Mesenchymal stem cell (in vitro differentiated cells and primary cell): Measurements from ENCODE around the gene PIEZO1.
"Not testable (repeated sequence)": the region's sequence is repeated elsewhere in the genome, so short reads cannot be mapped to it uniquely, and the experiment has no call there.

ENCODE experiments used
- DNase-seq: peaks from one replicate; pipeline ENCODE4 v3.0.0-alpha.2; 2013
- H2AFZ ChIP-seq: one replicate; pipeline ENCODE4 v1.6.1; 2013; ENCODE audit warnings: low read depth, mild to moderate bottlenecking, control low read depth, inconsistent platforms, low read length, moderate library complexity
- H2AK5ac ChIP-seq: 2 replicates; pipeline ENCODE4 v1.6.1; 2013; ENCODE audit warnings: low read length, moderate library complexity, mild to moderate bottlenecking, inconsistent platforms; ENCODE audit not compliant: severe bottlenecking
- H2BK120ac ChIP-seq: one replicate; pipeline ENCODE4 v1.6.1; 2013; ENCODE audit warnings: low read depth, mild to moderate bottlenecking, inconsistent platforms, low read length, moderate library complexity
- H2BK12ac ChIP-seq, 2 experiments: one replicate each; pipeline ENCODE4 v1.6.1; 2013; ENCODE audit warnings: inconsistent platforms in 2 of 2, low read length in 2 of 2, mild to moderate bottlenecking in 2 of 2, moderate library complexity in 2 of 2, control low read depth in 1 of 2
- H2BK15ac ChIP-seq: one replicate; pipeline ENCODE4 v1.6.1; 2013; ENCODE audit warnings: mild to moderate bottlenecking, low read depth, inconsistent platforms; ENCODE audit not compliant: poor library complexity, severe bottlenecking
- H2BK5ac ChIP-seq: 2 replicates; pipeline ENCODE4 v1.6.1; 2013; ENCODE audit warnings: low read depth, mild to moderate bottlenecking, low read length, control low read depth, inconsistent platforms; ENCODE audit not compliant: poor library complexity, severe bottlenecking
- H3K14ac ChIP-seq, 2 experiments: one replicate each; pipeline ENCODE4 v1.6.1; 2013; ENCODE audit warnings: inconsistent platforms in 2 of 2, low read length in 2 of 2, control low read depth in 1 of 2, mild to moderate bottlenecking in 1 of 2, moderate library complexity in 1 of 2
- H3K18ac ChIP-seq, 2 experiments: one replicate each; pipeline ENCODE4 v1.6.1; 2013; ENCODE audit warnings: inconsistent platforms in 2 of 2, low read length in 2 of 2, control low read depth in 1 of 2, low read depth in 1 of 2, mild to moderate bottlenecking in 1 of 2
- H3K23ac ChIP-seq, 2 experiments: one replicate each; pipeline ENCODE4 v1.6.1; 2013; ENCODE audit warnings: inconsistent platforms in 2 of 2, low read length in 2 of 2, mild to moderate bottlenecking in 2 of 2, moderate library complexity in 2 of 2, control low read depth in 1 of 2
- H3K27ac ChIP-seq: 2 replicates; pipeline ENCODE4 v1.5.1; 2013; ENCODE audit warnings: mild to moderate bottlenecking, moderate library complexity, low read length, control low read depth, inconsistent platforms; ENCODE audit not compliant: poor library complexity, severe bottlenecking
- H3K27me3 ChIP-seq, 2 experiments: 2 replicates each; pipeline versions ENCODE4 v1.6.1 to v1.7.0; 2013; ENCODE audit warnings: low read length in 2 of 2, mild to moderate bottlenecking in 2 of 2, moderate library complexity in 2 of 2, control low read depth in 1 of 2, inconsistent platforms in 1 of 2; ENCODE audit not compliant: control insufficient read depth in 1 of 2, insufficient read depth in 1 of 2
- H3K36me3 ChIP-seq, 2 experiments: 2 replicates each; pipeline versions ENCODE4 v1.6.1 to v1.7.0; 2013; ENCODE audit warnings: low read length in 2 of 2, control low read depth in 1 of 2, inconsistent platforms in 1 of 2, low read depth in 1 of 2, mild to moderate bottlenecking in 1 of 2; ENCODE audit not compliant: insufficient read depth in 2 of 2, control insufficient read depth in 1 of 2
- H3K4ac ChIP-seq, 2 experiments: one replicate each; pipeline ENCODE4 v1.6.1; 2013; ENCODE audit warnings: inconsistent platforms in 2 of 2, low read length in 2 of 2, mild to moderate bottlenecking in 2 of 2, moderate library complexity in 2 of 2, control low read depth in 1 of 2, low read depth in 1 of 2
- H3K4me1 ChIP-seq: 2 replicates; pipeline ENCODE4 v1.6.1; 2013; ENCODE audit warnings: low read depth, low read length, control low read depth; ENCODE audit not compliant: control insufficient read depth, insufficient read depth
- H3K4me2 ChIP-seq: 2 replicates; pipeline ENCODE4 v1.6.1; 2013; ENCODE audit warnings: low read length, mild to moderate bottlenecking, inconsistent platforms; ENCODE audit not compliant: poor library complexity, severe bottlenecking
- H3K4me3 ChIP-seq, 2 experiments: 2 replicates each; pipeline versions ENCODE4 v1.5.1 to v1.7.0; 2013; ENCODE audit warnings: low read length in 2 of 2, mild to moderate bottlenecking in 2 of 2, control low read depth in 1 of 2, low read depth in 1 of 2; ENCODE audit not compliant: insufficient read depth in 1 of 2
- H3K79me1 ChIP-seq: replicated peaks from 2 replicates; pipeline ENCODE4 v1.6.1; 2013; ENCODE audit warnings: mild to moderate bottlenecking, control low read depth, low read length, inconsistent platforms; ENCODE audit not compliant: poor library complexity, severe bottlenecking
- H3K9ac ChIP-seq: 2 replicates; pipeline ENCODE4 v1.7.0; 2013; ENCODE audit warnings: mild to moderate bottlenecking, low read length, moderate library complexity
- H3K9me3 ChIP-seq: 2 replicates; pipeline ENCODE4 v1.7.0; 2013; ENCODE audit warnings: mild to moderate bottlenecking, low read length; ENCODE audit not compliant: control insufficient read depth
- H4K8ac ChIP-seq: one replicate; pipeline ENCODE4 v1.6.1; 2013; ENCODE audit warnings: inconsistent platforms, mild to moderate bottlenecking, low read length, moderate library complexity
- H4K91ac ChIP-seq: one replicate; pipeline ENCODE4 v1.6.1; 2013; ENCODE audit warnings: mild to moderate bottlenecking, low read length, inconsistent platforms
- WGBS: methylation state at CpG from one replicate; pipeline ENCODE4 v1.1.7; 2013; ENCODE audit warnings: mixed read lengths; 5-methylcytosine and 5-hydroxymethylcytosine counted together

The PIEZO1 gene

GRCh38 chr16:88772871-88773811, 11.9 kb downstream of the PIEZO1 start:
- H2BK12ac ChIP-seq: peak overlapping the region; percentile 97 to 98
- H3K36me3 ChIP-seq: peaks cover 0 to 9% of the 10 kb centered on the region in 2 experiments
- peak overlapping the region; percentile 95 for H4K8ac ChIP-seq
- H2BK120ac ChIP-seq: peak overlapping the region; percentile 93
- peak overlapping the region; percentile 98 for H4K91ac ChIP-seq
- H2AFZ ChIP-seq: no peak overlapping the region
- 27% methylated on average over 28 of the region's 29 CpGs for WGBS
- peak overlapping the region; percentile 56 to 90 for H3K4ac ChIP-seq
- no peak overlapping the region for H2AK5ac ChIP-seq
- H3K9ac ChIP-seq: peak overlapping the region; percentile 60
- H3K4me2 ChIP-seq: peak overlapping the region; percentile 6
- peaks cover 12% of the 10 kb centered on the region for H3K79me1 ChIP-seq
- no peaks in the 10 kb centered on the region for H3K27me3 ChIP-seq
- no peaks in the 10 kb centered on the region for H3K9me3 ChIP-seq
- peaks cover 88% of the 10 kb centered on the region for H3K4me1 ChIP-seq
- peak overlapping the region in 1 of 2 experiments; percentile 44 for H3K4me3 ChIP-seq
- peak overlapping the region; percentile 73 for H3K27ac ChIP-seq
- H2BK15ac ChIP-seq: peak overlapping the region; percentile 60
- H2BK5ac ChIP-seq: no peak overlapping the region
- H3K23ac ChIP-seq: peak overlapping the region in 1 of 2 experiments; percentile 36
- peak overlapping the region in 1 of 2 experiments; percentile 49 for H3K14ac ChIP-seq
- peak overlapping the region; percentile 92 to 99 for H3K18ac ChIP-seq
- DNase-seq: peak; percentile 96

GRCh38 chr16:88771781-88772180, 13.2 kb downstream of the PIEZO1 start:
- Histone ChIP-seq H2BK120ac (peak overlapping the region; percentile 12), H4K91ac (peak overlapping the region; percentile 10), H2BK15ac (peak overlapping the region; percentile 7), H3K4ac (peak overlapping the region; percentile 16 to 88), H3K9ac (peak overlapping the region; percentile 60), H3K79me1 (peaks cover 19% of the 10 kb centered on the region), H2AK5ac (peak overlapping the region; percentile 19), H2BK12ac (peak overlapping the region; percentile 95 to 96), H3K4me1 (peaks cover 88% of the 10 kb centered on the region), H3K18ac (peak overlapping the region; percentile 78 to 99)
- H3K4me3 ChIP-seq, H3K4me2 ChIP-seq, H3K14ac ChIP-seq, DNase-seq, H3K9me3 ChIP-seq, H3K23ac ChIP-seq, H3K36me3 ChIP-seq, H3K27ac ChIP-seq, H2BK5ac ChIP-seq, H2AFZ ChIP-seq, H4K8ac ChIP-seq, H3K27me3 ChIP-seq: not testable (repeated sequence)
- 96% methylated on average over 16 of the region's 23 CpGs for WGBS

GRCh38 chr16:88771294-88771772, 13.7 kb downstream of the PIEZO1 start:
- Histone ChIP-seq H4K91ac (peak overlapping the region; percentile 89), H3K18ac (peak overlapping the region; percentile 38 to 99), H3K4ac (peak overlapping the region; percentile 50 to 85), H3K27me3 (no peaks in the 10 kb centered on the region), H3K9me3 (no peaks in the 10 kb centered on the region), H3K9ac (no peak overlapping the region), H2AK5ac (peak overlapping the region; percentile 15), H4K8ac (peak overlapping the region; percentile 20), H3K14ac (peak overlapping the region in 1 of 2 experiments; percentile 73), H2BK15ac (peak overlapping the region; percentile 17), H3K27ac (peak overlapping the region; percentile 51), H3K4me2 (no peak overlapping the region), H3K79me1 (peaks cover 21% of the 10 kb centered on the region), H2AFZ (no peak overlapping the region), H3K4me3 (no peak overlapping the region), H2BK120ac (no peak overlapping the region), H2BK5ac (no peak overlapping the region), H3K4me1 (peaks cover 88% of the 10 kb centered on the region), H2BK12ac (peak overlapping the region; percentile 2 to 96), H3K36me3 (peaks cover 0 to 9% of the 10 kb centered on the region in 2 experiments), H3K23ac (no peak overlapping the region)
- DNase-seq: no peak
- WGBS: 74% methylated on average over 18 of the region's 19 CpGs
